HS-5 (cell line): ENCODE results near the gene PLA2G5.
A peak's percentile ranks its signal among the peaks of the same experiment; 100 is the strongest.
"Not testable (repeated sequence)": the region's sequence is repeated elsewhere in the genome, so short reads cannot be mapped to it uniquely, and the experiment has no call there.

ENCODE experiments used
- DNase-seq: peaks from one replicate; pipeline ENCODE4 v3.0.0-alpha.2; 2012; ENCODE audit warnings: low read depth

The PLA2G5 gene

DNA sequence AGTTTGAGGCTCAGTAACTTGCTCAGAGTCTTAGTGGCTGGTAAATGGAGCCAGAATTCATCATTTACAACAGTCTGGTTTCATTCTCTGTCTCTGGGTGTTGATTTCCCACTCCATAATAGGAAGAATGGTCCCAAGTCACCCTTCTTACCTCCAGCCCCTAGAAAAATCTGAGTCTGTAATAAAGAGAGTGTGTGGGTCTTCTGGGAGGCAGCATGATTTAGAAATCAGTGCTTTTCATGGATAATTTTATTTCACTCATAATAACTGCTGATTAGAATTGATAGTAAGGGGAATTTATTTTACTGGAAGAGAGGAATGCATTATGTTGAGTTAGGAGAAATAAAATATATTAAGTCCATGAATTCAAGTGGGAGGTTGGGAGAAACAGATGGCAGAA is 47.2 kb downstream of the PLA2G5 start:
- DNase-seq = no peak

DNA sequence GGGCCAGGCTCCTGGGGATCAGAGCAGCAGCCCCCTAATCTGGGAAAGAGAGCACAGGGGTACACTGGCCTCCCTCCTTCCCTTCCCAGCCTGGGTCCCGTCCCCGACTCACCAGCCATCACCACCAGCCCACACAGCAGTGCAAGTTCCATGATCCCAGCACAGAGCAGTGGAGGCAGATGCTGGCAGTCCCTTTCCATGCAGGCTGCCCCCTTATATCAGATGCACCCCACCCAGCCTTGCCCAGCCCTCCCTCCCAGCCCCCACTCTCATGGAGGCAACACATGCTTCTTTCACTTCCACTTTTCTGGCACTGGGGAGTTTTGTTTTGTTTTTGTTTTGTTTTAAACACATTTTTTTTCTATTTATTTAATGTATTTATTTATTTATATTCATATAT is 49.4 kb downstream of the PLA2G5 start, which contains the start of gene PLA2G2D:
PLA2G2D (minus strand) TSS at position 190 of the 400 bp plus-strand sequence; CDS start at position 152, 38 bp downstream.
- DNase-seq = no peak

DNA sequence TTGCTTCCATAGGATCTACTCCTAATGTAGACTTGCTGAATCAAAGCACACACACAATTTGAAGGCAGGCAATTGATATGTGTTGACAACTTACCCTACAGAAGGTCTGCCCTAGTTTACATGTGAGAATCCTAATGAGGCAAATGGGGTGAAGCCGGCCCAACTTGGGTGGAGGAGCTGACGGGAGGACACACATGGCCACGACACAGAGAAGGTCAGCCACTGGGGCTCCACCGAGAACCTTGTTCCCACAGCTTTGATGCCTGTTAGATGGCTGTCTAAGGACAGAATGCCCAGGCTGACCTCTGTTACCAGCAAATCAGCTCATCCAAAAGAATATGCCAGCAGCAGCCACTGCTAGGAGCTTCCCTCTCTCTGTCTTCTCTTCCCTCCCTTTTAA is 50.8 kb downstream of the PLA2G5 start:
- no peak for DNase-seq

DNA sequence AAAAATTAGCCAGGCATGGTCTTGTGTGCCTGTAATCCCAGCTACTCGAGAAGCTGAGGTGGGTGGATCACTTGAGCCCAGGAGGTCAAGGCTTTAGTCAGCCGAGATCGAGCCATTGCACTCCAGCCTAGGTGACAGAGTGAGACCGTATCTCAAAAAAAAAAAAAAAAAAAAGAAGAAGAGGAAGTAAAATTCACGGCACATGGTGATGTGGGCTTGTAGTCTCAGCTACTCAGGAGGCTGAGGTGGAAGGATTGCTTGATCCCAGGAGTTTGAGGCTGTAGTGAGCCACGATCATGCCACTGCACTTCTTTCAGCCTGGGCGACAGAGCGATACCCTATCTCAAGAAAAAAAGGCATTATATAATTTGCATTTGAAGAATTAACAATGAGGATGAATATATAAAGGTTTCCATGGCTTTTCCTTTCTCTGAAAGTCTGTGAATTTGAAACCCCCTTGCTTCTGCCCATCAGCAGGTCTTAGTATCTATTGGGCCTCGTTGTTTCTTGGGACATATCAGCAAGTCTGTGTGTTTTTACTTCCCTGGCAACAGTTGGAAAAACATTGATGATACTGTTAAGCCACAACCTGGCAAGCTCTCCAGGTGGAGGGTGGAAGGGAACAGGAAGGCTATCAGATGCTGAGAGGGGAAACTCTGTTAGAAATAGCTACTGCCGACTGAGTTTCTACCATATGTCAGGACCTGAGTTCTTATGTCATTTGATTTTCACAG is 53.9 kb downstream of the PLA2G5 start:
- DNase-seq = no peak

DNA sequence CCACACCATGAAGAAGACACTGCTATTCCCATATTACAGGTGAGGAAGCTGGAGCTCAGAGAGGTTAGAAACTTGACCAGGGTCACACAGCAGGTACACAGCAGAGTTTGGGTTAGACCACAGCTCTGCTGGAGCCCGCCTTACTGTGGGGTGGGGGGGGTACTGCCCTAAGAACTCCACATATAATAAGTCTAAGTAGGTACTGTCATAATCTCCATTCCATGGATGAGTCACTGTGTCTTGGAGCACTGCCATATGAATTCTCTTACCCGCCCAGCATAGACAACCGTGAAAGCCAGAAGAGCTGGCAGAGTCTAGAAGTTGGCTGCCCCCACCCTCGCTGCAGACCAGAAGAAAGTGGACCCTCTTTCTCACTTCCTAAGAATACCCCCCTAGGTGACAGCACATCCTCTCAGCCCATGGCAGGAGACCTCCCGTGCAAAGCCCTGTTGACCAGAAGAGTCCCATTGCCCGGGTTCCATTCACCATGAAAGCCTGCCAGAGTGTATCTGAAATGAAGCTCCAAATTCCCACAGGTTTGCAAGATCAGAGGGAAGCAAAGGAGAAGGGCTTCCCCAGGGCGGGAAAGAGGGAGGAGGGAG is 54.6 kb downstream of the PLA2G5 start:
- peak; percentile 68 for DNase-seq

DNA sequence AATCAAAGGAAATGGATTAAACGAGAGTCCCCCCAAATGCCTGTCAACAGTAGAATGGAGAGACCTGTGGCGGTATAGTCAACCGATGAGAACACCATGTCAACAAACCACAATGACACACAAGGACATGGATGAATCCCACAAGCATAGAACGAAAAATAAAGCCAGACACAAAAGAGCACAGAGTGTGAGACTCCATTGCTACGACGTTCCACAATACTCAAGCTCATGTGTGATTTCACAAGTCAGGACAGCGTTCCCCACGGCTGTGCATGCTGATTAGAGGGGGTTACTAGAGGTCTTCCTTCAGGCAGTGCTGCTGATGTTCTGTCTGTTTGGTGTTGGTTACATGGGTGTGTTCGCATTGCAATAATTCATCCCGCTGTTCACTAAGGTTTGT is 55.1 kb downstream of the PLA2G5 start:
- no peak for DNase-seq

DNA sequence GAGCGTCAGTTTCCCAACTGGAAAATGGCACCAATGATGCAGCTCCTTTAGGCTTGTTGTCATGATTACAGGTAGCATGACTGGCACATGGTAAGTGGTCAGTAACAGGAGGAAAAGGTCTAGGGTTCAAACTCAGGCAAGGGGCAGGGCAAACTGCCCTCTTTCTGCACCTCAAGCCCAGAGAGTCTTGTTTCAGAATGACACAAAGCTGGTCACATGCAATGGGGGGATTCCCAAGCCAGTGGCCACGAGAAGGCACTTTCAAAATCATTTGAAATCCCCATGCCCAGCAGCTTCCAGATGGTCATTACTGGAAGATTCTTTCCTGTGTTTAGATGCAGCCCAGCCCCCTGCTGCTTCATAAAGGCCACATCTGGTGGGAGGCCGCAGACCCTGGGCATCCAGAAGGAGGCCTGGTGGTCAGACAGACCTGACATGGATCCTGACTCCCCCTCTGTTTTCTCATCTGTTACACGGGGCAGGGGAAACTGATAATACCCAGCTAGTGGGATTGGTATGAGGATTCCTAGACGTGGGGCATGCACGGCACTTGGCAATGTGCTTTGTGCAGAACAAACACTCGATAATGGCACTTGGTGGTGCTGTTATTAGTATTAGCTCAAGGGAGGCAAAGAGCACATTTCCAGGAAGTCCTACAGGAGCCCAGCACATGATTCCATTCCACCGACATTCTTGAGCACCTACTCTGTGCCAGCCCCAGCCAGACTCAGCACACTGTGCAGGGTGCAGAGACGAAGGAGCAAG is 56.2 kb downstream of the PLA2G5 start:
- no peak for DNase-seq

DNA sequence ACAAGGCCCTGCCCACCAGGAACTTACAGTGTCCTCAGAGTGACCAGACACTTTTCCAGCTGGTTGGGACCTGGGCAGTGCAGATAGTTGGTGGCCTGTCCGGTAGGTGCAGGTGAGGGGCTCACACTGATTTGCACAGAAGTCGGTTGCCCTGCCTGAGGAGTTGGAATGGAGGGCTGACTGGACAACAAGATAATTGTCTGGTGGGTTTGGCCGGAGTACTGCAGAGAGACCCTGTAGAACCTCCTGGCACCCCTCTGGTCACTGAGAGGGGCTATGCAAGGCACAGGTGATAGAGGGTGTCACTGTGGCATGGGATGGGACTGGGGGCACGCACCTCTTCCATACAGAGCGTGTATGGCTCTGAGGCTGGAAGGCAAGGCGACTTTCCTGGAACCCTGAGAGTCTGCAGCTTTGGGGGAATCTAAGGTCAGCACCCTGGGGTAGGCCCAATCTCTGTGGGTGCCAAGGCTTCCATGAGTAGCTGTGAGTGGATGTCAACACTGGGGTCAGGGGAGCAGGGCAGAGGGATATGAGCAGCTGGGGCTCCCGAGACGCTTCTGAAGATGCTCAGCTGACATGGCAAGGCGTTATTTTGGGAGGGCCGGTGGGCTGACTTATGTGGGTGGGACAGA is 56.9 kb downstream of the PLA2G5 start:
- no peak for DNase-seq

DNA sequence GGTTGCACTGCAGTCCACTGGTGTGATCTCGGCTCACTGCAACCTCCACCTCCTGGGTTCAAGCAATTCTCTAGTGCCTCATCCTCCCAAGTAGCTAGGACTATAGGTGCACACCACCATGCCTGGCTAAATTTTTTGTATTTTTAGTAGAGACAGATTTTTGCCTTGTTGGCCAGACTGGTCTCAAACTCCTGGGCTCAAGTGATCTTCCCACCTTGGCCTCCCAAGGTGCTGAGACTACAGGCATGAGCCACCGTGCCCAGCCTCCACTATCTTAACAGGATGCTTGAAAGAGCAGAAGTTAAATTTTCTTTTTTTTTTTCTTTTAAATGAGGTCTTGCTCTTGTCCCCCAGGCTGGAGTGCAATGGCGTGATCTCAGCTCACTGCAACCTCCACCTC is 60.5 kb downstream of the PLA2G5 start:
- not testable (repeated sequence) for DNase-seq

DNA sequence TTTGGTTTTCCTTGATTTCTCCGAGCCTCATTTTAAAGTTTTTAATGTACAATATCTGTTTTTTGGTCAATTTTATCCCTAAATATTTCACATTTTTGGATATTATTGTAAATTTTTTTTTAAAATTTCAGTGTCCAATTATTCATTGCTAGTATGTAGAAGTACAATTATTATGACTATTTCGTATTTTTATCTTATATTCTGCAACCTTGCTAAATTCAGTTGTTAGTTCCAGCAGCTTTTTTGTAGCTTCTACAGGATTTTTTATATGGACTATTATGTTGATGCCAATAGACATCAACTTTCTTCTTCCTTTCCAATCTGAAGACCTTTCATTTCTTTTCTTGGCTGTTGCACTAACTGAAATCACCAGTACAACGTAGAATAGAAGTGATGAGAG is 65.0 kb downstream of the PLA2G5 start:
- DNase-seq = no peak

DNA sequence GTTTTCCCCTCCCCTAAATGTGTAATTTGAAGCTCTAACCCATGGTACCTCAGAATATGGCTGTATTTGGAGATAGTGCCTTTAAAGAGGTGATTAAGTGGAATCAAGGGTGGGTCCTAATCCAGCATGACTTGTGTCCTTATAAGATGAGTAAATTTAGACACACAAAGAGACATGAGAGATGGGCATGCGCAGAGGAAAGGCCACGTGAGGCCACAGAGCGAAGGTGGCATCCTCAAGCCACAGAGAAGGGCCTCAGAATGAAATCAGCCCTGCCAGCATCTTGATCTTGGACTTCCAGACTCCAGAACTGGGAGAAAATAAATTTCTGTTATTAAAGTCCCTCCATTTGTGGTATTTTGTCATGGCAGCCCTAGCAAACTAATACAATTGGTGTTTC is 66.3 kb downstream of the PLA2G5 start:
- no peak for DNase-seq

DNA sequence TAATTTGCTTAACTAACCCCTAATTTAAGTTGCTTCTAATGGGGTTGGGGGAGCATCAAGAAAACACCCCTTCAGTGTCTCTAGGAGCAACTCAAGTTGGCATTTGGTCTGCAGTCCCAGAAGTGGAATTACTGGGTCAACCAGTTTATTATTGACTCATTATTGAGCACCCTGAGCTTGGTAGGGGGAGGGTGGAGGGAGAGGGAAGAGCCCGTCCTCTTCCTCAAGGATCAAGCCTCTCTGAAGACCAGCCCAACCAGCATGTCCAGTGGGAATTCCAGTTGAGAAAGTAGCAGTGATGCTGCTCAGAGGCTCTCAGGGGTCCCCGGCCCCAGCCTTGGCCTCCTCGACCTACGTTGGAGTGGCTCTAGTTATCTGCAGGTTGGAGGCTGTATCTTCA is 67.1 kb downstream of the PLA2G5 start:
- no peak for DNase-seq

DNA sequence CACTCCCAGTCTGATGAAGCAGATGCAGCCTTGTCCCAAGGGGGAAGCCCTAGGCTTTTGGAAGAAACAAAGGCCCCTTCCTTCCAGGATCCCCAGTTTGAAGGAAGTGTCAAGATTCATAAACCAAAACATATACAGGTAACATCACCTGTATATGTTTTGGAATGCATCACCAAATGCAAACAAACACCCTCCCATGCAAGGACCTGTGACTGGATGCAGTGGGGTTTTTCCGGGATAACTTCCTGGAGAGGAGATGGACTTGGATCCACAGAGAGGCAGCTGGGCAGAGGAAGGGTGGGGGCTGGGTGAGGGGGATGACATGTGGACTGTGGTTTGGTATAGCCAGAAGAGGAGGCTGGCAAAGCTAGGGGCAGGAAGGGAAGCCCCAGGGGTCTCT is 67.6 kb downstream of the PLA2G5 start:
- no peak for DNase-seq

DNA sequence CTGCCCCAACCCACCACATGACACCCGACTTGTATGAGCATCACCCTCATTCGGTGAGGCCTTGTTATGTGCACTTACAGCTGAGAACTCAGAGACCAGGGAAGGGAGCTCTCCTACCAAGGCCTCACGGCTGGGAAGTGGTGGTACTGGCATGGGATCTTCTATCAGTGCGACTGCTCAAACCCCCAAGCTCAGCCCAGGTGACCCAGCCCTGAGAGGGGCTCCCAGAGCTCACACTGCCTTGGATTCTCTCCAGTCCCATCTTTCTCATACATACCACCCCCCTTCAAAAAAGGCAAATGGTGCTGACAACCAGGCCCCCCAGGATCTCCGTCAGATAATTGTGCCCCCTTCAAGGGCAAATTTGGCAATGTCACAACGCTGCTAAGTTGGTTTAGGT is 68.4 kb downstream of the PLA2G5 start:
- DNase-seq = no peak

DNA sequence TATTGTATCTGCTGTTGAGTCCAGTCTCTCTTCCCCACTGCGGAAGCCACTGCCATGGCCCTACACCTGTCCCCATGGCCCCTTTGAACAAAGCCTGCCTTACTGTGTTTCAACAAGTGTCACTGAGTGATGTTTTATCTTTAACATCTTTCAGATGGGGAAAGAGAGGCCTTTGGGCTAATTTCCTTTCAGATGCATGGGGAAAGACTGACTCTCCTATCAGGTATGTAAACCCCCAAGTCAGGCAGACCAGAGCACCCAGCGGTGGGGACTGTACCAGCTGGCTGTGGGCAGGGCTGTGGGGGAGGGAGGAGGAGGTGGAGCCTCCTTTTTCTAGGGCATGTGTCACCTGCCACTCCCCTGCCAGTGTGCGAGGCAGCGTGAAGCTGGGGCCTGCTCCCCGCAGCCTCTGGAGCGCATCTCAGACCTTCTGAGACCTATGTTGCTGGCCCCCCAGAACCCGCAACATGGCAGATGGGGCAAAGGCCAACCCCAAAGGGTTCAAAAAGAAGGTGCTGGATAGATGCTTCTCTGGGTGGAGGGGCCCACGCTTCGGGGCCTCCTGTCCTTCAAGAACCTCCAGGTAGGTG is 69.1 kb downstream of the PLA2G5 start, which contains the start of gene PLA2G2F:
PLA2G2F (plus strand) TSS at position 363 of the 590 bp plus-strand sequence; CDS start at position 468, 105 bp downstream.
- no peak for DNase-seq

DNA sequence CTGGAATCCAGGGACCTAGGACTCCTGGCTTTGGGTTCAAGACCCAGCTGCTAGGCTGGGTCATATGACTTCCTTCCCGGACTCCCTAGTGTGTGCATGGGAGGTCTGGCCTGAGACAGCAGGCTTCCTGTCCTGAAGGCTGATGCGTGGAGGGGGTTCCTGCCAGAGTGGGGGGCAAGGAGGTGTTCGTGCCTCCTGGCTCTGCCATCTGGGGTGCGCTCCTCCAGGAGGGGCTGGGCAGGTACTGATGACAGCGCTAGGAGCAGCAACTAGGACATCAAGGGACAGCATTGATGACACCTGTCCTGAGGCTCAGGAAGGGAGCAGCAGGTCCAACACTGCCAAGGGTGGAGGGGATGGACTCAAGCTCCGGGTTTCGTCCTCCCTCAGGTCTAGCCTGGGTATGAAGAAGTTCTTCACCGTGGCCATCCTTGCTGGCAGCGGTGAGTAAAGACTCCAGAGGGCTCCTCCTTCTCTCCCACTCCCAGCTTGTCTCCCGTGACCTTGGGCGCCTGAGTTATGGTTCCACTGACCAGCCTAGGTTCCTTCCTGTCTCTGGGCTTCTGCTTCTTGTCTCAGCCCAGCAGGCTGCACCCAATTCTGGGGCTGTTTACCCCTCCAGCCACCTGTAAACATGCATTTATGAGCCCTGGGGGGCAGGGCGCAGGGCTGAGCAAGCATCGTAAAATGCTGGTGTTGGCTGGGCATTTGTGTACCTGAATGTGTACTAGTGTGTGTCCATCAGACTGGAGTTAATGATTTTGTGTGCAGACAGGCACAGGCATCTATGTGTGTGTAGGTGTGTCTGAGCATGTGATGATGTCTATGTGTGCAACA is 70.0 kb downstream of the PLA2G5 start:
- no peak for DNase-seq

DNA sequence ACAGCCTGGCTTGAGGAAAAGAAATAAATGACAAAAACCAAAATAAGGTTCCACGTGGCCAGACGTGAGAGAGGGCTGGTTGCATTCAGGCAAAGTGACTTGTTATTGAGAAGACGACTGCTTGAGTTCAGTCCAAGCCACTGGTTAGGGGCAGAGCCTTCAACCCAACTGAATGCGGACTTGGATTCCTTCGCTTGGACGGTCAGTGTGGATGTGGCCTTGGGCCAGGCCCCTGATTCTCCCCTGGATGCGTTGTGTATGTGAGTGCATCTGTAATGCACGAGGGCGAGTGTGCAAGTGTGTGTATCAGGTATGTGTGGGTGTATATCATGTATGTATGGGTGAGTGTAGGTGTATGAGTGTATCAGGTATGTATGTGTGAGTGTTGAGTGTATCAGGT is 71.0 kb downstream of the PLA2G5 start:
- no peak for DNase-seq

DNA sequence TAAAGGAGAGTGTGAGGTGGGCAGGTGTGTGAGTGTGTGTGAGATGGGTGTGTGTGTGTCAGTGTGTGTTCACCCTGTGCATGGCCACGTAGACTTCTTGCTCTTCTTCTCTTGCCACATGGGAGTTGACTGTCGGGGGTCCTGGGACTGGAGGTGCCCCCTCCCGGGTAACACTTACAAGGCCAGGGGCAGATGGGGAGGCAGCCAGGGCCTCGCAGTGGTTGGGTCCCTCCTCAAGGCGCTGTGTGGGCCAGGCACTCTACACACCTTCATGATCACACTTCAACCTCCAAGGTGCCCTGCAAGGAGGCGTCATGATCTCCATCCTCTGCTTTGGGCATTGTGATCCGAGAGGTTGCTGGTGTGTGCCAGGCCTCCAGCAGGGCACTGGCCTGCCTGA is 71.5 kb downstream of the PLA2G5 start:
- DNase-seq = no peak
